HepG2 (cell line): Measurements from ENCODE around the gene LTB4R. TPM values are rescaled to one million over a fixed set of nuclear protein-coding genes. Genes with fewer than 3 reads are reported as not detected.

Experiments used
- AKAP8 ChIP-seq: sonication (generic); formaldehyde crosslinking; IDR thresholded peaks from 2 replicates; pipeline ENCODE4 v1.5.1; 2020; ENCODE audit warnings: mild to moderate bottlenecking, missing genetic modification reagents
- CCDC6 ChIP-seq: sonication (generic); formaldehyde crosslinking; IDR thresholded peaks from 2 replicates; pipeline ENCODE4 v1.8.1; 2022; ENCODE audit warnings: mild to moderate bottlenecking, missing genetic modification reagents, moderate library complexity
- ELF4 ChIP-seq: sonication (generic); formaldehyde crosslinking; IDR thresholded peaks from 2 replicates; pipeline ENCODE4 v1.5.0; 2020; ENCODE audit warnings: missing genetic modification reagents, mild to moderate bottlenecking, moderate library complexity, borderline replicate concordance
- MBNL3 ChIP-seq: fragments of 250-450 bp; sonication (Bioruptor Pico); conservative IDR thresholded peaks from 2 replicates; pipeline ENCODE4 v1.8.0; 2022; ENCODE audit warnings: mild to moderate bottlenecking, inconsistent platforms
- MTA1 ChIP-seq: sonication (generic); formaldehyde crosslinking; IDR thresholded peaks from 2 replicates; pipeline ENCODE4 v1.4.0; 2020; ENCODE audit warnings: missing genetic modification reagents, mild to moderate bottlenecking, borderline replicate concordance
- NFE2L1 ChIP-seq: sonication (generic); formaldehyde crosslinking; IDR thresholded peaks from 2 replicates; pipeline ENCODE4 v1.4.0; 2020; ENCODE audit warnings: missing genetic modification reagents, mild to moderate bottlenecking, borderline replicate concordance
- RFX1 ChIP-seq: fragments of 450-650 bp; IDR thresholded peaks from 2 replicates; pipeline ENCODE4 v1.6.1; 2017
- SOX5 ChIP-seq: IDR thresholded peaks from 2 replicates; pipeline ENCODE4 v1.6.1; 2016; ENCODE audit warnings: borderline replicate concordance
- TBL1XR1 ChIP-seq: fragments of 150-350 bp; IDR thresholded peaks from 2 replicates; pipeline ENCODE4 v1.6.1; 2014; ENCODE audit warnings: borderline replicate concordance, low read length; ENCODE audit not compliant: partially characterized antibody
- TGIF2 ChIP-seq: IDR thresholded peaks from 2 replicates; pipeline ENCODE4 v1.6.1; 2016; ENCODE audit warnings: control low read depth, missing compliant biosample characterization
- ZNF350 ChIP-seq: sonication (generic); formaldehyde crosslinking; IDR thresholded peaks from 2 replicates; pipeline ENCODE4 v1.4.0; 2020; ENCODE audit warnings: mild to moderate bottlenecking, low read depth, missing genetic modification reagents, borderline replicate concordance
- ZNF660 ChIP-seq: sonication (generic); formaldehyde crosslinking; IDR thresholded peaks from 2 replicates; pipeline ENCODE4 v1.5.1; 2020; ENCODE audit warnings: mild to moderate bottlenecking, low read depth, missing genetic modification reagents, borderline replicate concordance
- polyA plus RNA-seq, 8 experiments: library from polyadenylated mRNA; depleted of rRNA in 3 of 8; stranded (reverse) in 7 of 8; unstranded in 1 of 8; fragments of >200 nt; fragmentation: Illumina TruSeq in 4 of 8; extraction: Trizol in 4 of 8; gene quantifications; 2 replicates each; pipeline versions ENCODE4 v1.2.1 to v1.2.3, GENCODE V29; 2011 to 2016; ENCODE audit warnings: low read depth in 4 of 8, missing spikeins in 1 of 8, mixed read lengths in 1 of 8; ENCODE audit not compliant: insufficient read depth in 1 of 8
- total RNA-seq, 5 experiments: library from RNA; depleted of rRNA; stranded (reverse); fragments of >200 nt; fragmentation: Illumina TruSeq; extraction: Trizol; gene quantifications; 2 replicates each; pipeline ENCODE4 v1.2.3, GENCODE V29; 2016; ENCODE audit warnings: low read depth in 1 of 5
- TF ChIP-seq, protein P1 (sequence below): conservative IDR thresholded peaks from 2 replicates; pipeline ENCODE4 v1.6.1; 2018; ENCODE audit warnings: missing genetic modification reagents
- TF ChIP-seq, protein P2 (sequence below): sonication (generic); formaldehyde crosslinking; IDR thresholded peaks from 2 replicates; pipeline ENCODE4 v1.4.0; 2020; ENCODE audit warnings: mild to moderate bottlenecking, missing genetic modification reagents
- TF ChIP-seq, protein P3 (sequence below): IDR thresholded peaks from 2 replicates; pipeline ENCODE4 v1.6.1; 2016; ENCODE audit warnings: missing genetic modification reagents, missing compliant biosample characterization
- TF ChIP-seq, protein P4 (sequence below): sonication (generic); formaldehyde crosslinking; IDR thresholded peaks from 2 replicates; pipeline ENCODE4 v1.4.0; 2020; ENCODE audit warnings: mild to moderate bottlenecking, missing genetic modification reagents

The LTB4R gene
- total and polyA plus RNA-seq, 2 of the 13 experiments (the other 11 are each of a cell fraction or from before 2014, with no cell fraction given), result 3.2 to 8.2 TPM

DNA sequence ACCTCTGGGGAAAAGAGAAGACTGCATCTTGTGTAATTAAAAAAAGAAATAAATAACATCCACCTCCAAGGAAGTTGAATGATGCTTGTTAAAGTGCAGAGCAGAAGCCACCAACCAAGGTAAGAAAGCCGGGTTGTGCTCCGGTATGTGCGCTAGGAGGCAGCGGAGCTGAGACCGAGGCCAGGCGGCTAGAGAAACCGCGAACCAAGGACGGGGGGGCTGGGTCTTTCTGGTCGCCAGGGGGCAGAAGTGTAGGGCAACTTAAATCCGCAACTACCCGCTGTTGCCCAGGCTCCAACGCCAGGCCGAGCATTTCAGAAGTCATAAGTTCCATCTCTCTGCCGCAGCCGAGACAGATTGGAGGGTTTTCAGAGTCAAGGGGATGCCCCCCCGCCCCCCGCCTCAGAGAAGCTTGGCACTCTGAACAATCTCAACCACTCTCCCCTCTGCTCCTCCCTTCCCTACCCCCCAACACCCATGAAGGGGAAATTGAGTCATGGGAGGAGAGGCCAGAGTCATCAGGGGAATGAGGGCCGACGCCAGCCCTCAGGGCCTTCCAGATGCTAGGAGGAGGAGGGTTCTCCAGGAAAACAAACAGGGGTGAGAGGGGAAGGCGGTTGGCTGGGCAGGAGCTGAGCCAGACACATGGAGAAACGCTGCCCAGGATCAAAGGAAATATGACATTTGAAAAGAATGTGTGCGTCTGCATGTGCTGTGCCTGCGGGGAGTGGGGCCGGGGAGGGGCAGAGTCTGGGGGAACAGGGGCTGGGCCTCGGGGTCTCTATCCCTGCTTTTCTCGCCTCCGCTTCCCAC, 54.5 kb downstream of the LTB4R start (continued):
- TF ChIP-seq CCDC6 (CRISPR knock-in tag) (no peak; the same call in 1 of the 2 replicates), MBNL3 (no peak), SOX5 (CRISPR knock-in tag) (peak; percentile 47; the same call in 1 of the 2 replicates), TBL1XR1 (peak; percentile 82), ELF4 (no peak), AKAP8 (CRISPR knock-in tag) (0 out of 2 replicates have a peak, but pooled peaks have one; percentile 78), ZNF350 (peak; percentile 90; the same call in 1 of the 2 replicates), RFX1 (no peak), ZNF660 (CRISPR knock-in tag) (no peak), NFE2L1 (no peak), MTA1 (CRISPR knock-in tag) (peak; percentile 94; the same call in 1 of the 2 replicates), TGIF2 (CRISPR knock-in tag) (peak; percentile 53; the same call in 1 of the 2 replicates)
- TF ChIP-seq, protein P1, sequence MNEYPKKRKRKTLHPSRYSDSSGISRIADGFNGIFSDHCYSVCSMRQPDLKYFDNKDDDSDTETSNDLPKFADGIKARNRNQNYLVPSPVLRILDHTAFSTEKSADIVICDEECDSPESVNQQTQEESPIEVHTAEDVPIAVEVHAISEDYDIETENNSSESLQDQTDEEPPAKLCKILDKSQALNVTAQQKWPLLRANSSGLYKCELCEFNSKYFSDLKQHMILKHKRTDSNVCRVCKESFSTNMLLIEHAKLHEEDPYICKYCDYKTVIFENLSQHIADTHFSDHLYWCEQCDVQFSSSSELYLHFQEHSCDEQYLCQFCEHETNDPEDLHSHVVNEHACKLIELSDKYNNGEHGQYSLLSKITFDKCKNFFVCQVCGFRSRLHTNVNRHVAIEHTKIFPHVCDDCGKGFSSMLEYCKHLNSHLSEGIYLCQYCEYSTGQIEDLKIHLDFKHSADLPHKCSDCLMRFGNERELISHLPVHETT, result 0 out of 2 replicates have a peak, but pooled peaks have one; percentile 80
- TF ChIP-seq, protein P2, sequence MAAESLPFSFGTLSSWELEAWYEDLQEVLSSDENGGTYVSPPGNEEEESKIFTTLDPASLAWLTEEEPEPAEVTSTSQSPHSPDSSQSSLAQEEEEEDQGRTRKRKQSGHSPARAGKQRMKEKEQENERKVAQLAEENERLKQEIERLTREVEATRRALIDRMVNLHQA, result no peak
- TF ChIP-seq, protein P3, sequence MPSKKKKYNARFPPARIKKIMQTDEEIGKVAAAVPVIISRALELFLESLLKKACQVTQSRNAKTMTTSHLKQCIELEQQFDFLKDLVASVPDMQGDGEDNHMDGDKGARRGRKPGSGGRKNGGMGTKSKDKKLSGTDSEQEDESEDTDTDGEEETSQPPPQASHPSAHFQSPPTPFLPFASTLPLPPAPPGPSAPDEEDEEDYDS (CRISPR knock-in tag), result peak; percentile 70; the same call in 1 of the 2 replicates
- TF ChIP-seq, protein P4, sequence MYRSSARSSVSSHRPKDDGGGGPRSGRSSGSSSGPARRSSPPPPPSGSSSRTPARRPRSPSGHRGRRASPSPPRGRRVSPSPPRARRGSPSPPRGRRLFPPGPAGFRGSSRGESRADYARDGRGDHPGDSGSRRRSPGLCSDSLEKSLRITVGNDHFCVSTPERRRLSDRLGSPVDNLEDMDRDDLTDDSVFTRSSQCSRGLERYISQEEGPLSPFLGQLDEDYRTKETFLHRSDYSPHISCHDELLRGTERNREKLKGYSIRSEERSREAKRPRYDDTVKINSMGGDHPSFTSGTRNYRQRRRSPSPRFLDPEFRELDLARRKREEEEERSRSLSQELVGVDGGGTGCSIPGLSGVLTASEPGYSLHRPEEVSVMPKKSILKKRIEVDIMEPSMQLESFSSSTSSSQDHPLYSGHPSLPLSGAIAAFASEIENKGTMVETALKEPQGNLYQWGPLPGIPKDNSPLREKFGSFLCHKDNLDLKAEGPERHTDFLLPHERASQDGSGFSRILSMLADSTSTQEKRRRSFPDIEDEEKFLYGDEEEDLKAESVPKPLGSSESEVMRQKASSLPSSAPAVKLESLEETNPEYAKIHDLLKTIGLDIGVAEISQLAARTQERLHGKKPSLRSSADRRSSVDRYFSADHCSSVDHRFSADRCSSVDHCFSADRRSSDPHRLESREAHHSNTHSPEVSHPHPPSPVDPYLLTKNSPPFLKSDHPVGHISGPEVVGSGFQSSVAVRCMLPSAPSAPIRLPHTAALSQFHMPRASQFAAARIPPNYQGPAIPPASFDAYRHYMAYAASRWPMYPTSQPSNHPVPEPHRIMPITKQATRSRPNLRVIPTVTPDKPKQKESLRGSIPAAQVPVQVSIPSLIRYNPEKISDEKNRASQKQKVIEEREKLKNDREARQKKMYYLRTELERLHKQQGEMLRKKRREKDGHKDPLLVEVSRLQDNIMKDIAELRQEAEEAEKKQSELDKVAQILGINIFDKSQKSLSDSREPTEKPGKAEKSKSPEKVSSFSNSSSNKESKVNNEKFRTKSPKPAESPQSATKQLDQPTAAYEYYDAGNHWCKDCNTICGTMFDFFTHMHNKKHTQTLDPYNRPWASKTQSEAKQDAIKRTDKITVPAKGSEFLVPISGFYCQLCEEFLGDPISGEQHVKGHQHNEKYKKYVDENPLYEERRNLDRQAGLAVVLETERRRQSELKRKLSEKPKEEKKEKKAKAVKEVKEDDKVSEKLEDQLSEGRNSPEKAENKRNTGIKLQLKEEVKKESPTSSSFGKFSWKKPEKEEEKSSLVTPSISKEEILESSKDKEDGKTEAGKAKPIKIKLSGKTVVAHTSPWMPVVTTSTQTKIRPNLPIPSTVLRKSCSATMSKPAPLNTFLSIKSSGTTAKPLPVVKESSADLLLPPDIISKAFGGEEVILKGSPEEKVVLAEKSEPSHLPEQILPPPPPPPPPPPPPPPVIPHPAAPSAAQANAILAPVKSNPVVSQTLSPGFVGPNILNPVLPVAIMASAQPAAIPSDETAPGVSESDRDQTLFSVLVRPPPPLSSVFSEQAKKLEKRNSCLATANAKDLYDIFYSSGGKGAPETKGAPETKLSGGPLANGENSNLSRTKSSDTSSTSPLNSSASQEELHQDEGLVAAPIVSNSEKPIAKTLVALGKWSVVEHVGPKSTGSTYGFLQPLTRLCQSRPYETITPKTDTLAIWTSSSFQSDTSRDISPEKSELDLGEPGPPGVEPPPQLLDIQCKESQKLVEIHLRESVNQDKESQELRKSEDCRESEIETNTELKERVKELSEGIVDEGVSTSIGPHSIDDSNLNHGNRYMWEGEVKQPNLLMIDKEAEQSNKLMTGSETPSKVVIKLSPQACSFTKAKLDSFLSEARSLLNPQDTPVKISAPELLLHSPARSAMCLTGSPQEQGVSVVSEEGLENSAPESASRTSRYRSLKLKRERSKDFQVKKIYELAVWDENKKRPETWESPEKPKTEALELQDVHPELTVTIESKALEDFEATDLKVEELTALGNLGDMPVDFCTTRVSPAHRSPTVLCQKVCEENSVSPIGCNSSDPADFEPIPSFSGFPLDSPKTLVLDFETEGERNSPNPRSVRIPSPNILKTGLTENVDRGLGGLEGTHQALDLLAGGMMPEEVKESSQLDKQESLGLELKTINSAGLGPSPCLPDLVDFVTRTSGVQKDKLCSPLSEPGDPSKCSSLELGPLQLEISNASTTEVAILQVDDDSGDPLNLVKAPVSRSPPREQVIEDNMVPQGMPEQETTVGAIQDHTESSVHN (CRISPR knock-in tag), result peak; percentile 95; the same call in 1 of the 2 replicates
